HepG2 (cell line): ENCODE measurements around the gene CDH23. TPM values are rescaled to one million over a fixed set of nuclear protein-coding genes. Genes with fewer than 3 reads are reported as not detected.

ENCODE experiments used
- ATAC-seq: fragments of 200-7000 bp; cut with Tn5 transposase; 3 replicates; pipeline ENCODE4 v1.9.1; 2020; ENCODE audit warnings: mild to moderate bottlenecking, moderate library complexity
- BruUV-seq: library from RNA; stranded (reverse); fragments of 400-500 nt; replicated peaks from 2 replicates; lab custom pipeline; 2021; lab: Mats Ljungman, UMichigan
- CTCF ChIA-PET: fragments of 300-600 bp; formaldehyde crosslinking; extraction: SDS; loops from one replicate; lab custom pipeline; 2021; ENCODE audit warnings: low total read pairs, inconsistent platforms, low intra/inter-chr PET ratio; lab: Yijun Ruan, JAX
- POLR2A ChIA-PET: fragments of 350-600 bp; sonication (Branson Sonifier 250); formaldehyde crosslinking; loops from one replicate; lab custom pipeline; 2020; ENCODE audit warnings: antibody characterized with exemption, inconsistent platforms; lab: Yijun Ruan, JAX
- DNase-seq: peaks from one replicate; pipeline ENCODE4 v3.0.0-alpha.2; 2015; ENCODE audit warnings: low spot score
- FAIRE-seq: peaks from 3 replicates; lab custom pipeline; 2011; peaks lifted over from hg19 to GRCh38; lab: Jason Lieb, UNC
- H2AFZ ChIP-seq: one replicate; pipeline ENCODE4 v1.6.1; 2011; ENCODE audit warnings: low read length, inconsistent platforms
- H3K27ac ChIP-seq: fragments of 300-600 bp; 3 replicates; pipeline ENCODE4 v1.8.0; 2011; ENCODE audit warnings: mixed run types, mild to moderate bottlenecking, mixed read lengths, low read length, inconsistent platforms; ENCODE audit not compliant: insufficient read depth; ENCODE audit errors: extremely low read length
- H3K27me3 ChIP-seq, 2 experiments: fragments of 200-600 bp in 1 of 2; 2 replicates in 1 of 2; 3 replicates in 1 of 2; pipeline versions ENCODE4 v1.6.0 to v1.8.0; 2011; ENCODE audit warnings: low read length in 2 of 2, mild to moderate bottlenecking in 2 of 2, moderate library complexity in 2 of 2, inconsistent platforms in 1 of 2; ENCODE audit not compliant: insufficient read depth in 2 of 2, control insufficient read depth in 1 of 2
- H3K36me3 ChIP-seq, 2 experiments: fragments of 200-600 bp in 1 of 2; replicated peaks in 1 of 2; 2 replicates in 1 of 2; 3 replicates in 1 of 2; pipeline versions ENCODE4 v1.5.1 to v1.8.0; 2011; ENCODE audit warnings: low read length in 2 of 2, inconsistent platforms in 1 of 2; ENCODE audit not compliant: insufficient read depth in 2 of 2, control insufficient read depth in 1 of 2
- H3K4me1 ChIP-seq: 2 replicates; pipeline ENCODE4 v1.5.1; 2012; ENCODE audit warnings: low read length, inconsistent platforms; ENCODE audit not compliant: insufficient read depth
- H3K4me2 ChIP-seq: 2 replicates; pipeline ENCODE4 v1.6.0; 2011; ENCODE audit warnings: low read depth, low read length, inconsistent platforms
- H3K4me3 ChIP-seq, 3 experiments: fragments of 200-600 bp in 1 of 3; sonication (generic), shearing (Covaris generic) in 1 of 3; replicated peaks in 1 of 3; 2 replicates each; pipeline ENCODE4 v1.5.1; 2011 to 2016; ENCODE audit warnings: low read length in 3 of 3, inconsistent platforms in 2 of 3, low read depth in 2 of 3, mild to moderate bottlenecking in 2 of 3, control low read depth in 1 of 3, mixed read lengths in 1 of 3; ENCODE audit not compliant: insufficient read depth in 1 of 3
- H3K79me2 ChIP-seq: one replicate; pipeline ENCODE4 v1.6.1; 2011; ENCODE audit warnings: low read length, inconsistent platforms; ENCODE audit not compliant: insufficient read depth
- H3K9ac ChIP-seq: 2 replicates; pipeline ENCODE4 v1.6.0; 2011; ENCODE audit warnings: mild to moderate bottlenecking, low read depth, low read length, inconsistent platforms; ENCODE audit not compliant: insufficient read depth
- H3K9me3 ChIP-seq: 2 replicates; pipeline ENCODE4 v1.5.1; 2012; ENCODE audit warnings: mild to moderate bottlenecking, low read length
- H4K20me1 ChIP-seq: 2 replicates; pipeline ENCODE4 v1.6.0; 2011; ENCODE audit warnings: inconsistent platforms, mild to moderate bottlenecking, low read length, moderate library complexity; ENCODE audit not compliant: insufficient read depth
- ATF5 ChIP-seq: sonication (generic); formaldehyde crosslinking; IDR thresholded peaks from 2 replicates; pipeline ENCODE4 v1.4.0; 2020; ENCODE audit warnings: mild to moderate bottlenecking, low read depth, missing genetic modification reagents
- CEBPB ChIP-seq: IDR thresholded peaks from 2 replicates; pipeline ENCODE4 v1.6.1; 2011; ENCODE audit warnings: low read depth, low read length, improper control_type of control experiment, borderline replicate concordance
- ESRRA ChIP-seq: sonication (generic); formaldehyde crosslinking; IDR thresholded peaks from 2 replicates; pipeline ENCODE4 v1.5.1; 2020; ENCODE audit warnings: mild to moderate bottlenecking, low read depth, missing genetic modification reagents
- FOXM1 ChIP-seq: sonication (generic); formaldehyde crosslinking; IDR thresholded peaks from 2 replicates; pipeline ENCODE4 v1.5.0; 2020; ENCODE audit warnings: missing genetic modification reagents
- MED13 ChIP-seq: sonication (generic); formaldehyde crosslinking; IDR thresholded peaks from 2 replicates; pipeline ENCODE4 v1.5.0; 2020; ENCODE audit warnings: missing genetic modification reagents
- MZF1 ChIP-seq: sonication (generic); formaldehyde crosslinking; IDR thresholded peaks from 2 replicates; pipeline ENCODE4 v1.8.1; 2023; ENCODE audit warnings: mild to moderate bottlenecking, missing genetic modification reagents, borderline replicate concordance
- NRL ChIP-seq: sonication (generic); formaldehyde crosslinking; IDR thresholded peaks from 2 replicates; pipeline ENCODE4 v1.5.0; 2020; ENCODE audit warnings: missing genetic modification reagents, mild to moderate bottlenecking, moderate library complexity, borderline replicate concordance
- POLR2A ChIP-seq, 2 experiments: IDR thresholded peaks; 2 replicates each; pipeline ENCODE4 v1.6.1; 2011; ENCODE audit warnings: low read depth in 2 of 2, low read length in 2 of 2, mild to moderate bottlenecking in 1 of 2, moderate library complexity in 1 of 2; ENCODE audit not compliant: insufficient read depth in 1 of 2
- RELA ChIP-seq: sonication (generic); formaldehyde crosslinking; IDR thresholded peaks from 2 replicates; pipeline ENCODE4 v1.4.0; 2020; ENCODE audit warnings: missing genetic modification reagents
- SALL1 ChIP-seq: sonication (generic); formaldehyde crosslinking; IDR thresholded peaks from 2 replicates; pipeline ENCODE4 v1.8.0; 2022; ENCODE audit warnings: mild to moderate bottlenecking, missing genetic modification reagents
- SKIL ChIP-seq: sonication (generic); formaldehyde crosslinking; IDR thresholded peaks from 2 replicates; pipeline ENCODE4 v1.8.0; 2022; ENCODE audit warnings: missing genetic modification reagents, mild to moderate bottlenecking, moderate library complexity, borderline replicate concordance
- ZNF207 ChIP-seq: fragments of 450-650 bp; IDR thresholded peaks from 2 replicates; pipeline ENCODE4 v1.6.1; 2016; ENCODE audit warnings: antibody characterized with exemption, borderline replicate concordance
- ZNF275 ChIP-seq: sonication (generic); formaldehyde crosslinking; IDR thresholded peaks from 2 replicates; pipeline ENCODE4 v1.8.0; 2022; ENCODE audit warnings: missing genetic modification reagents, mild to moderate bottlenecking, inconsistent platforms, borderline replicate concordance
- ZNF282 ChIP-seq: fragments of 450-650 bp; IDR thresholded peaks from 2 replicates; pipeline ENCODE4 v1.6.1; 2018; ENCODE audit not compliant: partially characterized antibody
- ZNF343 ChIP-seq: sonication (generic); formaldehyde crosslinking; IDR thresholded peaks from 2 replicates; pipeline ENCODE4 v1.4.0; 2020; ENCODE audit warnings: mild to moderate bottlenecking, missing genetic modification reagents
- ZSCAN31 ChIP-seq: sonication (generic); formaldehyde crosslinking; IDR thresholded peaks from 2 replicates; pipeline ENCODE4 v1.5.0; 2020; ENCODE audit warnings: low read depth, mild to moderate bottlenecking, missing genetic modification reagents
- ZSCAN9 ChIP-seq: IDR thresholded peaks from 2 replicates; pipeline ENCODE4 v1.6.1; 2016; ENCODE audit warnings: borderline replicate concordance
- WGBS: methylation state at CpG from one replicate; pipeline ENCODE4 v1.1.6; 2017; ENCODE audit warnings: low lambda C conversion rate; 5-methylcytosine and 5-hydroxymethylcytosine counted together
- in situ Hi-C: cut with HindIII; loops from 2 replicates; pipeline ENCODE4 v1.10.0; 2017; ENCODE audit warnings: low pct_unique_long_range_greater_than_20kb; ENCODE audit not compliant: extremely low pct_ligation_motif_present
- intact Hi-C: fragments of 100-400 bp; cut with micrococcal nuclease; formaldehyde crosslinking; loops from one replicate; pipeline ENCODE4 v1.10.0; 2022; ENCODE audit not compliant: unreplicated experiment
- polyA plus RNA-seq, 8 experiments: library from polyadenylated mRNA; depleted of rRNA in 3 of 8; stranded (reverse) in 7 of 8; unstranded in 1 of 8; fragments of >200 nt; fragmentation: Illumina TruSeq in 4 of 8; extraction: Trizol in 4 of 8; gene quantifications; 2 replicates each; pipeline versions ENCODE4 v1.2.1 to v1.2.3, GENCODE V29; 2011 to 2016; ENCODE audit warnings: low read depth in 4 of 8, missing spikeins in 1 of 8, mixed read lengths in 1 of 8; ENCODE audit not compliant: insufficient read depth in 1 of 8
- total RNA-seq, 5 experiments: library from RNA; depleted of rRNA; stranded (reverse); fragments of >200 nt; fragmentation: Illumina TruSeq; extraction: Trizol; gene quantifications; 2 replicates each; pipeline ENCODE4 v1.2.3, GENCODE V29; 2016; ENCODE audit warnings: low read depth in 1 of 5
- TF ChIP-seq, protein P1 (sequence below): sonication (generic); formaldehyde crosslinking; IDR thresholded peaks from 2 replicates; pipeline ENCODE4 v1.4.0; 2020; ENCODE audit warnings: missing genetic modification reagents

The CDH23 gene
- total and polyA plus RNA-seq, 2 of the 13 experiments (the other 11 are each of a cell fraction or from before 2014, with no cell fraction given) = 0.13 TPM; not detected in 1

GRCh38 chr10:71561003-71561574 lies 164.4 kb downstream of the CDH23 start (continued):
- TF ChIP-seq, protein P1, sequence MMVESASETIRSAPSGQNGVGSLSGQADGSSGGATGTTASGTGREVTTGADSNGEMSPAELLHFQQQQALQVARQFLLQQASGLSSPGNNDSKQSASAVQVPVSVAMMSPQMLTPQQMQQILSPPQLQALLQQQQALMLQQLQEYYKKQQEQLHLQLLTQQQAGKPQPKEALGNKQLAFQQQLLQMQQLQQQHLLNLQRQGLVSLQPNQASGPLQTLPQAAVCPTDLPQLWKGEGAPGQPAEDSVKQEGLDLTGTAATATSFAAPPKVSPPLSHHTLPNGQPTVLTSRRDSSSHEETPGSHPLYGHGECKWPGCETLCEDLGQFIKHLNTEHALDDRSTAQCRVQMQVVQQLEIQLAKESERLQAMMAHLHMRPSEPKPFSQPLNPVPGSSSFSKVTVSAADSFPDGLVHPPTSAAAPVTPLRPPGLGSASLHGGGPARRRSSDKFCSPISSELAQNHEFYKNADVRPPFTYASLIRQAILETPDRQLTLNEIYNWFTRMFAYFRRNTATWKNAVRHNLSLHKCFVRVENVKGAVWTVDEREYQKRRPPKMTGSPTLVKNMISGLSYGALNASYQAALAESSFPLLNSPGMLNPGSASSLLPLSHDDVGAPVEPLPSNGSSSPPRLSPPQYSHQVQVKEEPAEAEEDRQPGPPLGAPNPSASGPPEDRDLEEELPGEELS (CRISPR knock-in tag) = no peak
- TF ChIP-seq NRL (CRISPR knock-in tag) (no peak), SKIL (CRISPR knock-in tag) (no peak), ZNF343 (no peak)

DNA sequence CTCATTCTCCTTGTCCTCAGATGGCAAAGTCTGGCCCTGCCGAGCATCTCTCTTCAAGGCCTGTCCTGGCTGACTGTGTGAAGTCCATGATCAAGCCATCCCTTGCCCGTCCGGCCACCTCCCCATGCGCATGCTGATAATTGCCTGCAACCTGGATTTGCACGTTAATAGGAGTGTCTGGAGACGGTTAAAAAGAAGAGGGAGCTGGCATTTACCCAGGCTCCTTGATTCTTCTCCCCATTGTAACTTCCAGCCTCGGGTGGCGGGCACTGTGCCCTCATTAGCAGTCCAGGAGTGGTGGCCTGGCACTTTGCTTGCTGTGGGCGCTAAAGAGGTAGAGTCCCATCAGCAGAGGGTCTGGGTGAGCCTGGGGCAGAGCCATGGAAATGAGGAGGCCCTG lies 165.5 kb downstream of the CDH23 start:
- Histone ChIP-seq H3K27me3 (peaks cover 0 to 26% of the 10 kb centered on the region in 2 experiments; a peak in 2 of 5 replicates), H3K4me3 (no peak overlapping the region), H3K27ac (no peak overlapping the region), H3K36me3 (no peaks in the 10 kb centered on the region), H4K20me1 (no peaks in the 10 kb centered on the region), H3K4me2 (no peak overlapping the region), H2AFZ (no peak overlapping the region), H3K4me1 (no peaks in the 10 kb centered on the region), H3K79me2 (no peaks in the 10 kb centered on the region), H3K9ac (no peak overlapping the region), H3K9me3 (no peaks in the 10 kb centered on the region)
- intact Hi-C loops (no loop called here), in situ Hi-C loops (loop anchor here (10.0 kb wide), 1 partner anchor 177 kb away; no protein-coding TSS in a partner anchor)
- 45% methylated on average over 4 of the region's 9 CpGs for WGBS
- DNase-seq = no peak
- no peak for ATAC-seq
- ChIA-PET CTCF (no interaction called here), POLR2A (interaction anchor here (1.0 kb wide), 1 partner anchor 12 kb away, joined by 3 read pairs; no protein-coding TSS in a partner anchor)
- FAIRE-seq = no peak
- BruUV-seq = no TSS peak
- TF ChIP-seq SALL1 (CRISPR knock-in tag) = no peak
- TF ChIP-seq POLR2A (IDR thresholded peaks at IDR 0.05; ENCODE audit: insufficient read depth in 1 of 2, low read depth in 2 of 2, low read length in 2 of 2) = no peak
- TF ChIP-seq MED13 (CRISPR knock-in tag) = no peak
- TF ChIP-seq ZSCAN9 (CRISPR knock-in tag) = no peak
- no peak for TF ChIP-seq ATF5 (CRISPR knock-in tag)
- no peak for TF ChIP-seq FOXM1 (CRISPR knock-in tag)
- TF ChIP-seq ZSCAN31 (CRISPR knock-in tag) = no peak
- no peak for TF ChIP-seq CEBPB
- TF ChIP-seq ESRRA = no peak
- no peak for TF ChIP-seq RELA (CRISPR knock-in tag)
- TF ChIP-seq ZNF275 (CRISPR knock-in tag) = no peak
- TF ChIP-seq ZNF207 = no peak
- TF ChIP-seq ZNF282 = no peak
- no peak for TF ChIP-seq MZF1 (CRISPR knock-in tag)
